Keratinocyte (primary cell): ENCODE measurements around the gene WNT3. TPM values are rescaled to one million over a fixed set of nuclear protein-coding genes. Genes with fewer than 3 reads are reported as not detected.

Source experiments
- DNase-seq: peaks from one replicate; pipeline ENCODE4 v3.0.0-alpha.2; 2011; ENCODE audit warnings: low read depth, missing footprints, low spot score
- FAIRE-seq: peaks from 2 replicates; lab custom pipeline; 2011; peaks lifted over from hg19 to GRCh38; lab: Jason Lieb, UNC
- H2AFZ ChIP-seq: 2 replicates; pipeline ENCODE4 v1.6.0; 2012; ENCODE audit warnings: low read length, control low read depth, inconsistent platforms; ENCODE audit not compliant: control insufficient read depth
- H3K27ac ChIP-seq: 2 replicates; pipeline ENCODE4 v1.5.1; 2011; ENCODE audit warnings: low read length; ENCODE audit not compliant: control insufficient read depth, insufficient read depth
- H3K27me3 ChIP-seq: 3 replicates; pipeline ENCODE4 v1.6.0; 2011; ENCODE audit warnings: low read length; ENCODE audit not compliant: control insufficient read depth, insufficient read depth; ENCODE audit errors: extremely low read depth
- H3K36me3 ChIP-seq, 2 experiments: 2 replicates in 1 of 2; 3 replicates in 1 of 2; pipeline ENCODE4 v1.5.1; 2011; ENCODE audit warnings: low read length in 2 of 2, mild to moderate bottlenecking in 1 of 2; ENCODE audit not compliant: control insufficient read depth in 2 of 2, insufficient read depth in 2 of 2; ENCODE audit errors: extremely low read depth in 1 of 2
- H3K4me1 ChIP-seq: 3 replicates; pipeline ENCODE4 v1.5.1; 2011; ENCODE audit warnings: low read length; ENCODE audit not compliant: control insufficient read depth, insufficient read depth; ENCODE audit errors: extremely low read depth
- H3K4me2 ChIP-seq: 3 replicates; pipeline ENCODE4 v1.6.0; 2011; ENCODE audit warnings: low read depth, low read length; ENCODE audit not compliant: control insufficient read depth, insufficient read depth; ENCODE audit errors: extremely low read depth
- H3K4me3 ChIP-seq, 3 experiments: fragments of 200-600 bp in 1 of 3; sonication (generic) in 1 of 3; 2 replicates in 2 of 3; 3 replicates in 1 of 3; pipeline ENCODE4 v1.5.1; 2011 to 2016; ENCODE audit warnings: low read length in 3 of 3, mild to moderate bottlenecking in 3 of 3, control low read depth in 2 of 3, inconsistent platforms in 1 of 3, low read depth in 1 of 3, mixed read lengths in 1 of 3, mixed run types in 1 of 3, moderate library complexity in 1 of 3; ENCODE audit not compliant: control insufficient read depth in 2 of 3, insufficient read depth in 2 of 3; ENCODE audit errors: extremely low read depth in 1 of 3
- H3K79me2 ChIP-seq: 2 replicates; pipeline ENCODE4 v1.6.0; 2012; ENCODE audit warnings: low read length; ENCODE audit not compliant: control insufficient read depth, insufficient read depth
- H3K9ac ChIP-seq: 3 replicates; pipeline ENCODE4 v1.6.0; 2011; ENCODE audit warnings: low read length; ENCODE audit not compliant: control insufficient read depth, insufficient read depth; ENCODE audit errors: extremely low read depth
- H3K9me1 ChIP-seq: 3 replicates; pipeline ENCODE4 v1.6.0; 2011; ENCODE audit warnings: low read length; ENCODE audit not compliant: control insufficient read depth, insufficient read depth; ENCODE audit errors: extremely low read depth
- H3K9me3 ChIP-seq: 2 replicates; pipeline ENCODE4 v1.5.1; 2012; ENCODE audit warnings: low read depth, low read length; ENCODE audit not compliant: control insufficient read depth
- H4K20me1 ChIP-seq: 3 replicates; pipeline ENCODE4 v1.6.0; 2011; ENCODE audit warnings: low read length; ENCODE audit not compliant: control insufficient read depth, insufficient read depth; ENCODE audit errors: extremely low read depth
- EZH2 ChIP-seq: IDR thresholded peaks from one replicate; pipeline ENCODE4 v1.6.1; 2012; ENCODE audit warnings: inconsistent platforms, mild to moderate bottlenecking, low read length, moderate library complexity
- dilution Hi-C: fragments of 300-500 bp; cut with MboI; formaldehyde crosslinking; loops from one replicate; pipeline ENCODE4 v1.7.0; 2020; ENCODE audit warnings: low sequenced_read_pairs; ENCODE audit not compliant: extremely low pct_ligation_motif_present
- polyA plus RNA-seq, 5 experiments: library from polyadenylated mRNA; depleted of rRNA in 3 of 5; stranded (reverse) in 3 of 5; stranded (forward) in 1 of 5; unstranded in 1 of 5; fragments of >200 nt; gene quantifications; 1 replicate in 1 of 5; 2 replicates in 3 of 5; 3 replicates in 1 of 5; pipeline versions ENCODE4 v1.2.1 to v1.2.3, GENCODE V29; 2011 to 2012; ENCODE audit warnings: missing spikeins in 2 of 5, low read depth in 1 of 5, low replicate concordance in 1 of 5
- TF ChIP-seq, protein P1 (sequence below), 3 experiments: IDR thresholded peaks in 1 of 3; conservative IDR thresholded peaks in 1 of 3; optimal IDR thresholded peaks in 1 of 3; 2 replicates in 2 of 3; 3 replicates in 1 of 3; pipeline versions ENCODE3 to v1.5.1; 2011; ENCODE audit warnings: low read length in 3 of 3, mild to moderate bottlenecking in 3 of 3, moderate library complexity in 2 of 3, control low read depth in 1 of 3, inconsistent platforms in 1 of 3; ENCODE audit not compliant: insufficient read depth in 2 of 3; ENCODE audit errors: extremely low read depth in 1 of 3

WNT3 gene
- polyA plus RNA-seq, 1 donor (not counting 4 experiments of a cell fraction or from before 2014, with no cell fraction given): 1.9 TPM

DNA sequence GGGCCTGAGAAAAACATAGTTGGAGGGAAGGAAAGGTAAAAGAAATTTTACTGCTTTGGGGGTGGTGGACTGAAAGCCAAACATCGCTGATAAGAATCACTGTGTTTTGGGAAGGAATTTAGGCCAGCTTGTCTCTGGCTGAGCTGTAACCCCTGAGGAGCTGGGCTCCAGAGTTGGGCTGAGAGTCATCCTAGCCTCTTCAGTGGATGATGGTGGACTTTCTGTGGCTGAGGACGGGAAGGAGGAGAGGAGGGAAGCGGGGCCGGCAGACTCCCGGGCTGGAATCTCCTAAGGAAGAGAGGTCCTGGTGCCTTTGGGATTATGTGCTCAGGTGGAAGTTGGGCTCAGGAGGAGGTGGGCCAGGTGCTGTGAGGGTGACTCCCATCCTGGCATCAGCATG is 41.5 kb upstream of the WNT3 start:
- Histone ChIP-seq H3K4me3 (no peak overlapping the region), H3K9me1 (no peaks in the 10 kb centered on the region), H2AFZ (no peak overlapping the region), H3K79me2 (no peaks in the 10 kb centered on the region), H3K27me3 (no peaks in the 10 kb centered on the region), H3K4me1 (no peaks in the 10 kb centered on the region), H4K20me1 (no peaks in the 10 kb centered on the region), H3K9ac (no peak overlapping the region), H3K27ac (no peak overlapping the region), H3K36me3 (no peaks in the 10 kb centered on the region), H3K4me2 (no peak overlapping the region), H3K9me3 (no peaks in the 10 kb centered on the region)
- dilution Hi-C loops: no loop called here
- no peak for FAIRE-seq
- TF ChIP-seq EZH2: no peak
- TF ChIP-seq, protein P1, sequence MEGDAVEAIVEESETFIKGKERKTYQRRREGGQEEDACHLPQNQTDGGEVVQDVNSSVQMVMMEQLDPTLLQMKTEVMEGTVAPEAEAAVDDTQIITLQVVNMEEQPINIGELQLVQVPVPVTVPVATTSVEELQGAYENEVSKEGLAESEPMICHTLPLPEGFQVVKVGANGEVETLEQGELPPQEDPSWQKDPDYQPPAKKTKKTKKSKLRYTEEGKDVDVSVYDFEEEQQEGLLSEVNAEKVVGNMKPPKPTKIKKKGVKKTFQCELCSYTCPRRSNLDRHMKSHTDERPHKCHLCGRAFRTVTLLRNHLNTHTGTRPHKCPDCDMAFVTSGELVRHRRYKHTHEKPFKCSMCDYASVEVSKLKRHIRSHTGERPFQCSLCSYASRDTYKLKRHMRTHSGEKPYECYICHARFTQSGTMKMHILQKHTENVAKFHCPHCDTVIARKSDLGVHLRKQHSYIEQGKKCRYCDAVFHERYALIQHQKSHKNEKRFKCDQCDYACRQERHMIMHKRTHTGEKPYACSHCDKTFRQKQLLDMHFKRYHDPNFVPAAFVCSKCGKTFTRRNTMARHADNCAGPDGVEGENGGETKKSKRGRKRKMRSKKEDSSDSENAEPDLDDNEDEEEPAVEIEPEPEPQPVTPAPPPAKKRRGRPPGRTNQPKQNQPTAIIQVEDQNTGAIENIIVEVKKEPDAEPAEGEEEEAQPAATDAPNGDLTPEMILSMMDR (optimal IDR thresholded peaks at IDR 0.05 in 1 of 3, IDR thresholded peaks at IDR 0.05 in 1 of 3, conservative IDR thresholded peaks at IDR 0.05 in 1 of 3; ENCODE audit: extremely low read depth in 1 of 3, insufficient read depth in 2 of 3, low read length in 3 of 3): no peak
- no peak for DNase-seq

DNA sequence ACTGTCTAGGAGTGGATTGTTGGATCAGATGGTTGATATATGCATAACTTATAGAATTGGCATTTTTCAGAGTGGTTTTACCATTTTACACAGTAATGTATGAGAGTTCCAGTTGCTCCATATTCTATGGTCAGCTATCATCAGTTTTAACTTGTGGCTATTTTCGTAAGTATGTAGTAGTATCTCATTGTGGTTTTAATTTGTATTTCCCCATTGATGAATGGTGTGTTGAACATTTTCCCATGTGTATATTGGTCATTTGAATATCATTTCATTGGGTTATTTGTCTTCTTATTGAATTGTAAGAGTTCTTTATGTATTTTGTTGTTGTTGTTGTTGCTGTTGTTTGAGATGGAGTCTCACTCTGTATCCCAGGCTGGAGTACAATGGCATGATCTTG is 39.1 kb upstream of the WNT3 start:
- Histone ChIP-seq H3K4me1 (no peaks in the 10 kb centered on the region), H3K4me3 (no peak overlapping the region), H3K9me3 (no peaks in the 10 kb centered on the region), H3K79me2 (no peaks in the 10 kb centered on the region), H3K27ac (no peak overlapping the region), H2AFZ (no peak overlapping the region), H3K9ac (no peak overlapping the region), H3K4me2 (no peak overlapping the region), H4K20me1 (no peaks in the 10 kb centered on the region), H3K36me3 (no peaks in the 10 kb centered on the region), H3K9me1 (no peaks in the 10 kb centered on the region), H3K27me3 (peaks cover 6% of the 10 kb centered on the region)
- TF ChIP-seq, protein P1 (optimal IDR thresholded peaks at IDR 0.05 in 1 of 3, IDR thresholded peaks at IDR 0.05 in 1 of 3, conservative IDR thresholded peaks at IDR 0.05 in 1 of 3; ENCODE audit: extremely low read depth in 1 of 3, insufficient read depth in 2 of 3, low read length in 3 of 3): no peak
- no peak for TF ChIP-seq EZH2
- dilution Hi-C loops: no loop called here
- DNase-seq (no peak), FAIRE-seq (no peak)
